Activated T-helper 1 cell treated with anti-CD3 and anti-CD28 coated beads, Interleukin-12 subunit alpha, Interleukin-12 subunit beta, Interleukin-2, Interleukin-4 antibody, amounts not matched to agents 30 ng/mL and 10 ng/mL and 1 ng/mL, durations not matched to agents 14 hours and 24 hours and 36 hours (primary cell): ENCODE results near the gene ZBTB16. TPM values are rescaled to one million over a fixed set of nuclear protein-coding genes. Genes with fewer than 3 reads are reported as not detected.

ENCODE experiments used
- DNase-seq: peaks from one replicate; pipeline ENCODE4 v3.0.0; 2021; ENCODE audit warnings: low spot score
- H3K27ac Mint-ChIP-seq: one replicate; pipeline ENCODE4 v1.8.0; 2021; ENCODE audit warnings: mild to moderate bottlenecking, mixed read lengths
- H3K27me3 Mint-ChIP-seq: one replicate; pipeline ENCODE4 v1.8.0; 2022; ENCODE audit warnings: mild to moderate bottlenecking, moderate library complexity, mixed read lengths; ENCODE audit not compliant: insufficient read depth
- H3K36me3 Mint-ChIP-seq: one replicate; pipeline ENCODE4 v1.8.0; 2021; ENCODE audit warnings: low read depth, mixed read lengths
- H3K4me1 Mint-ChIP-seq: one replicate; pipeline ENCODE4 v1.8.0; 2021; ENCODE audit warnings: low read depth, mixed read lengths
- H3K4me3 Mint-ChIP-seq: one replicate; pipeline ENCODE4 v1.8.0; 2021; ENCODE audit warnings: mild to moderate bottlenecking, moderate library complexity, mixed read lengths
- H3K9me3 Mint-ChIP-seq: one replicate; pipeline ENCODE4 v1.8.0; 2021; ENCODE audit warnings: mixed read lengths
- intact Hi-C: fragments of 100-400 bp; cut with micrococcal nuclease; formaldehyde crosslinking; loops from one replicate; pipeline ENCODE4 v1.15.1; 2024
- total RNA-seq: library from RNA; stranded (reverse); gene quantifications from 2 replicates; pipeline ENCODE4 v1.2.3, GENCODE V29; 2022

The ZBTB16 gene
- total RNA-seq, 1 donor from 2014 or later = 3.4 TPM

GRCh38 chr11:114082767-114083181, 23.3 kb downstream of the ZBTB16 start:
- Mint-ChIP-seq H3K27me3 (peaks cover 17% of the 10 kb centered on the region), H3K9me3 (no peaks in the 10 kb centered on the region), H3K4me1 (peaks cover 42% of the 10 kb centered on the region), H3K4me3 (no peak overlapping the region), H3K36me3 (peaks cover 2% of the 10 kb centered on the region), H3K27ac (no peak overlapping the region)
- intact Hi-C loops = no loop called here
- no peak for DNase-seq

- no peak for DNase-seq
- peaks cover 37% of the 10 kb centered on the region for H3K4me1 Mint-ChIP-seq
These were observed 24.1 kb downstream of the ZBTB16 start for GRCh38 chr11:114083391-114084252.

GRCh38 chr11:114084414-114084813, 24.9 kb downstream of the ZBTB16 start:
- Mint-ChIP-seq H3K27ac (no peak overlapping the region), H3K4me1 (peaks cover 37% of the 10 kb centered on the region), H3K4me3 (no peak overlapping the region), H3K27me3 (peaks cover 17% of the 10 kb centered on the region), H3K9me3 (no peaks in the 10 kb centered on the region), H3K36me3 (peaks cover 2% of the 10 kb centered on the region)
- no peak for DNase-seq
- intact Hi-C loops = no loop called here

More at GRCh38 chr11:114083391-114084252, 24.1 kb downstream of the ZBTB16 start:
- Mint-ChIP-seq H3K36me3 (peaks cover 2% of the 10 kb centered on the region), H3K9me3 (no peaks in the 10 kb centered on the region), H3K4me3 (no peak overlapping the region), H3K27ac (no peak overlapping the region), H3K27me3 (peaks cover 17% of the 10 kb centered on the region)
- intact Hi-C loops = no loop called here

GRCh38 chr11:114085965-114086793, 26.7 kb downstream of the ZBTB16 start:
- Mint-ChIP-seq H3K27me3 (peaks cover 20% of the 10 kb centered on the region), H3K4me3 (no peak overlapping the region), H3K9me3 (no peaks in the 10 kb centered on the region), H3K27ac (no peak overlapping the region), H3K4me1 (peaks cover 24% of the 10 kb centered on the region), H3K36me3 (peaks cover 2% of the 10 kb centered on the region)
- intact Hi-C loops = no loop called here
- DNase-seq = no peak

- Mint-ChIP-seq H3K27me3 (peaks cover 18% of the 10 kb centered on the region), H3K27ac (peak overlapping the region; percentile 68), H3K9me3 (no peaks in the 10 kb centered on the region), H3K4me1 (peaks cover 24% of the 10 kb centered on the region), H3K4me3 (peak overlapping the region; percentile 48), H3K36me3 (peaks cover 2% of the 10 kb centered on the region)
- no peak for DNase-seq
- intact Hi-C loops = loop anchor here (1.0 kb wide), 1 partner anchor 10 kb away; no protein-coding TSS in a partner anchor
These were observed 27.5 kb downstream of the ZBTB16 start for GRCh38 chr11:114087025-114087424.

GRCh38 chr11:114088216-114088615, 28.7 kb downstream of the ZBTB16 start:
- no peaks in the 10 kb centered on the region for H3K9me3 Mint-ChIP-seq

GRCh38 chr11:114088836-114089235, 29.3 kb downstream of the ZBTB16 start:
- Mint-ChIP-seq H3K36me3 (peaks cover 2% of the 10 kb centered on the region), H3K27ac (no peak overlapping the region), H3K4me1 (peaks cover 24% of the 10 kb centered on the region), H3K4me3 (no peak overlapping the region), H3K27me3 (peaks cover 12% of the 10 kb centered on the region), H3K9me3 (no peaks in the 10 kb centered on the region)
- DNase-seq = no peak
- intact Hi-C loops = loop anchor here (2.0 kb wide), 1 partner anchor 18 kb away; no protein-coding TSS in a partner anchor

More at GRCh38 chr11:114088216-114088615, 28.7 kb downstream of the ZBTB16 start:
- intact Hi-C loops = loop anchor here (2.0 kb wide), 1 partner anchor 19 kb away; no protein-coding TSS in a partner anchor
- no peak for DNase-seq
- Mint-ChIP-seq H3K36me3 (peaks cover 2% of the 10 kb centered on the region), H3K27me3 (peaks cover 17% of the 10 kb centered on the region), H3K4me1 (peaks cover 24% of the 10 kb centered on the region), H3K4me3 (no peak overlapping the region), H3K27ac (no peak overlapping the region)

GRCh38 chr11:114089748-114090147, 30.2 kb downstream of the ZBTB16 start:
- Mint-ChIP-seq H3K9me3 (no peaks in the 10 kb centered on the region), H3K27me3 (peaks cover 7% of the 10 kb centered on the region), H3K4me3 (no peak overlapping the region), H3K36me3 (peaks cover 2% of the 10 kb centered on the region), H3K27ac (no peak overlapping the region), H3K4me1 (peaks cover 24% of the 10 kb centered on the region)
- intact Hi-C loops = loop anchor here (2.0 kb wide), 1 partner anchor 17 kb away; no protein-coding TSS in a partner anchor
- DNase-seq = no peak

- no peak overlapping the region for H3K27ac Mint-ChIP-seq
- intact Hi-C loops = no loop called here
- H3K27me3 Mint-ChIP-seq = peaks cover 7% of the 10 kb centered on the region
- no peak for DNase-seq
- peaks cover 24% of the 10 kb centered on the region for H3K4me1 Mint-ChIP-seq
- no peaks in the 10 kb centered on the region for H3K9me3 Mint-ChIP-seq
- H3K4me3 Mint-ChIP-seq = no peak overlapping the region
- H3K36me3 Mint-ChIP-seq = peaks cover under 1% of the 10 kb centered on the region
These were observed 30.9 kb downstream of the ZBTB16 start for GRCh38 chr11:114090225-114090910.

- intact Hi-C loops = no loop called here
- no peak overlapping the region for H3K27ac Mint-ChIP-seq
- no peaks in the 10 kb centered on the region for H3K36me3 Mint-ChIP-seq
These were observed 31.5 kb downstream of the ZBTB16 start for GRCh38 chr11:114090976-114091375.

GRCh38 chr11:114091516-114092397, 32.2 kb downstream of the ZBTB16 start:
- no peak for DNase-seq
- Mint-ChIP-seq H3K4me3 (no peak overlapping the region), H3K27me3 (peaks cover 12% of the 10 kb centered on the region), H3K9me3 (no peaks in the 10 kb centered on the region), H3K36me3 (no peaks in the 10 kb centered on the region), H3K27ac (no peak overlapping the region), H3K4me1 (peaks cover 17% of the 10 kb centered on the region)
- intact Hi-C loops = no loop called here

More at GRCh38 chr11:114090976-114091375, 31.5 kb downstream of the ZBTB16 start:
- no peak for DNase-seq
- no peaks in the 10 kb centered on the region for H3K9me3 Mint-ChIP-seq
- peaks cover 5% of the 10 kb centered on the region for H3K27me3 Mint-ChIP-seq
- peaks cover 24% of the 10 kb centered on the region for H3K4me1 Mint-ChIP-seq
- no peak overlapping the region for H3K4me3 Mint-ChIP-seq
